H1 (cell line): ENCODE data around the gene ZNF407. TPM values are rescaled to one million over a fixed set of nuclear protein-coding genes. Genes with fewer than 3 reads are reported as not detected.

ENCODE experiments used
- SIRT6 ChIP-seq: IDR thresholded peaks from one replicate; pipeline ENCODE4 v1.7.1; 2012; ENCODE audit warnings: low read length, inconsistent platforms
- polyA plus RNA-seq, 7 experiments: library from polyadenylated mRNA; depleted of rRNA in 3 of 7; stranded (reverse) in 5 of 7; unstranded in 2 of 7; fragments of >200 nt in 5 of 7; fragments of 200-250 nt in 2 of 7; gene quantifications; 1 replicate in 5 of 7; 2 replicates in 1 of 7; 4 replicates in 1 of 7; pipeline versions ENCODE4 v1.2.1 to v1.2.3, GENCODE V29; 2011 to 2013; ENCODE audit warnings: missing spikeins in 2 of 7, mixed read lengths in 2 of 7
- total RNA-seq: library from RNA; stranded (reverse); fragmentation: NEBNext Ultra II Directional; extraction: Animal tissue kit (Norgen Biotek cat#: 25700); gene quantifications from 2 replicates; pipeline ENCODE4 v1.2.1, GENCODE V29; 2021

Gene ZNF407
- total and polyA plus RNA-seq, 2 of the 8 experiments (the other 6 are each of a cell fraction or from before 2014, with no cell fraction given) = 1.5 to 6.8 TPM

- TF ChIP-seq SIRT6 = no peak
These were observed 488.9 kb downstream of the ZNF407 start (continued) for GRCh38 chr18:75086494-75087034.
